MM.1S (cell line): ENCODE measurements around the gene PYGO2.

Experiments
- CTCF ChIP-seq: fragments of 300-600 bp; sonication (generic); IDR thresholded peaks from 2 replicates; pipeline ENCODE4 v1.5.1; 2016; ENCODE audit warnings: antibody characterized with exemption, low read length, mixed read lengths
- EZH2 ChIP-seq: fragments of 300-600 bp; sonication (generic); optimal IDR thresholded peaks from 2 replicates; pipeline ENCODE3; 2017; ENCODE audit warnings: low read depth, mild to moderate bottlenecking, antibody characterized with exemption, low read length, mixed read lengths
- EZH2phosphoT487 ChIP-seq: fragments of 300-600 bp; sonication (generic); IDR thresholded peaks from 2 replicates; pipeline ENCODE4 v1.6.1; 2018; ENCODE audit warnings: antibody characterized with exemption, low read length

DNA sequence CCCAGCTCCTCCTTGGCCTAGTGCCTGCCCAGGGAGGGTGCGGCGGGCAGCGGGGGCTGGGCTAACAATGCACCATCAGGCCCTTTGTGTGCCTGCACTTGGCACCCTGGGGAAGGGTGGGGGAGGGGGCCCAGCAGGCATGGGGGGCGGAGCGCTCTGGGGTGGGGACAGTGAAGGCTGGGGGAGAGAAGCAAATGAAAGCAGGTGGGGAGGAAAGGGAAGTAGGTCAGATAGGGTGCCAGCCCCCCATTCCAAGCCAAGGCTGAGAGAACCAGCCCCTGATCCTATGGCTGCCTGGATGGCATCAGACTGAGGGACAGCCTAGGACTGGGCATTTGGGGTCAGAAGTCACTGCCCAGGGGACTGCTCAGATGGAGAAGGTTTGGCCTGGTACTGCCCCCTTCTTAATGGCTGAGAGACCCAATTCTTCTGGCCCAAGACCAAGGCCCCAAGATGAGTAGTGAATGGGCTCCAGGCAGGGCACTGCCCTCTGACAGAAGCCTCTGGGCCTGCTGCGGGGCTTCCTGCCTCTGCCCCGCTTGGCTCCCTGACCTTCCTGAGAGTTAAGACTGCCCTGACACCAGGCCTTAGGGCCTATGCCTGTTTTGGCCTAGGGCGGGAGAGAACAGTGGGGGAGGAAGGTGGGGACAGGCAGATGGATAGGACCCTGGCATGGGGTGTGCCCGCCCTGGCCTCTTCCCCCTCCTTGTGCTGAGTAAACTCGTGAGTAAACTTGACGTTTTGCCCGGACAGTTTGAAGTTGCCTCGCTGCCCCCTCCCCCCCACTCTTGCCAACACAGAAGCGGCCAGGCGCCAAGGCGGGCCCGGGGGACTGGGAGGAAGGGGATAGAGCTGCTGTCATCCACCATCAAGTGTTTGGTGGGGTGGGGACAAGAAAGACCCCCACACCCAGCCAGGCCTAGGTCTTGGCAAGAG is 43.8 kb upstream of the PYGO2 start:
- TF ChIP-seq CTCF: no peak
- no peak for TF ChIP-seq EZH2
- no peak for TF ChIP-seq EZH2phosphoT487
